ENCODE data around the gene RPS27L. TPM values are rescaled to one million over a fixed set of nuclear protein-coding genes. Genes with fewer than 3 reads are reported as not detected.

The RPS27L gene
- total and polyA plus RNA-seq, 12 donors, result 45.1 to 294 (median 197) TPM

DNA sequence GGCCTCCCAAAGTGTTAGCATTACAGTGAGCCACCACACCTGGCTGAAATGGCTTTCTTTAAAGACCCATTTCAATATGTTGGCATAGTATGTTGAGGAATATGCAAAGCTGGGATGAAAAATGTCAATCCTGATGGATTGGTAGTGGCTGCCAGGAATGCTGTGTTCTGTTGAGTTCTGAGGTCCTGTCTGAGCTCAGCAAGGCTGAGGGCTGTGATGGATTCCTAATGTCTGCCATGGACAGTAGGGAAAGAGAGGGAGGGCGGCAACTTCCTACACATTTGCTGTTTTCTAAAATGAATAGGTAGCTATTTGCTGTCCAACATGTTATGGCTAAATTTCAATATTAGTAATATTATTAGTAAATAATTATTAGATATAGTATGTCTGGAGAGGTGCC is 40.3 kb upstream of the RPS27L start:
- no peak for TF ChIP-seq POLR2A (IDR thresholded peaks at IDR 0.05)
- TF ChIP-seq, protein P1, sequence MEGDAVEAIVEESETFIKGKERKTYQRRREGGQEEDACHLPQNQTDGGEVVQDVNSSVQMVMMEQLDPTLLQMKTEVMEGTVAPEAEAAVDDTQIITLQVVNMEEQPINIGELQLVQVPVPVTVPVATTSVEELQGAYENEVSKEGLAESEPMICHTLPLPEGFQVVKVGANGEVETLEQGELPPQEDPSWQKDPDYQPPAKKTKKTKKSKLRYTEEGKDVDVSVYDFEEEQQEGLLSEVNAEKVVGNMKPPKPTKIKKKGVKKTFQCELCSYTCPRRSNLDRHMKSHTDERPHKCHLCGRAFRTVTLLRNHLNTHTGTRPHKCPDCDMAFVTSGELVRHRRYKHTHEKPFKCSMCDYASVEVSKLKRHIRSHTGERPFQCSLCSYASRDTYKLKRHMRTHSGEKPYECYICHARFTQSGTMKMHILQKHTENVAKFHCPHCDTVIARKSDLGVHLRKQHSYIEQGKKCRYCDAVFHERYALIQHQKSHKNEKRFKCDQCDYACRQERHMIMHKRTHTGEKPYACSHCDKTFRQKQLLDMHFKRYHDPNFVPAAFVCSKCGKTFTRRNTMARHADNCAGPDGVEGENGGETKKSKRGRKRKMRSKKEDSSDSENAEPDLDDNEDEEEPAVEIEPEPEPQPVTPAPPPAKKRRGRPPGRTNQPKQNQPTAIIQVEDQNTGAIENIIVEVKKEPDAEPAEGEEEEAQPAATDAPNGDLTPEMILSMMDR (IDR thresholded peaks at IDR 0.05), result no peak
- Histone ChIP-seq H3K9me3 (replicated peaks in 1 of 3) (no peaks in the 10 kb centered on the region), H3K4me3 (no peak overlapping the region), H3K36me3 (replicated peaks in 1 of 2) (no peaks in the 10 kb centered on the region), H3K27ac (no peak overlapping the region), H3K27me3 (no peaks in the 10 kb centered on the region), H3K4me1 (replicated peaks in 1 of 2) (peaks cover 6 to 72% of the 10 kb centered on the region in 2 donors)
- 89 to 97% (median 96%) methylated on average over 1 of the region's 1 CpG for WGBS, 4 donors
- intact Hi-C loops (cut with DNase I), result no loop called here
- no peak for DNase-seq

DNA sequence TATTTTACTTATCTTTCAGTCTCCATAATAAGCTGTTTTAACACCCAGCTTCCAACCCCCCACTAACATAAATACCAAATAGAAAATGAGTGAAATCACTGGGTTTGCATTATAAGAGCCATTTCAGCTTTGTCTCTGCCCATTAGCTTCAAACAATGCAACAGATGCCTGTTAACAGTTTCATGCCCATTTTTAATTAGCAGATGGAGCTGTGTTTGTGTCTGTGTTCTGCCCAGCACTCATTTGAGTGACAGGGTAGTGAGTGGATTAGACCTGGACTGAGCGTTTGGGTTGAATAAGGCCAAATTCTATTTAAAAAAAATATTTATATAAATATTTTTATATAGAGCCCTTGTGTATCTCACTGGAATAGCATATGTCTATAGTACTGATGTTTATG is 39.6 kb upstream of the RPS27L start:
- H3K27me3 ChIP-seq, result no peaks in the 10 kb centered on the region
- TF ChIP-seq POLR2A (IDR thresholded peaks at IDR 0.05), result no peak
- TF ChIP-seq, protein P1 (IDR thresholded peaks at IDR 0.05), result no peak

DNA sequence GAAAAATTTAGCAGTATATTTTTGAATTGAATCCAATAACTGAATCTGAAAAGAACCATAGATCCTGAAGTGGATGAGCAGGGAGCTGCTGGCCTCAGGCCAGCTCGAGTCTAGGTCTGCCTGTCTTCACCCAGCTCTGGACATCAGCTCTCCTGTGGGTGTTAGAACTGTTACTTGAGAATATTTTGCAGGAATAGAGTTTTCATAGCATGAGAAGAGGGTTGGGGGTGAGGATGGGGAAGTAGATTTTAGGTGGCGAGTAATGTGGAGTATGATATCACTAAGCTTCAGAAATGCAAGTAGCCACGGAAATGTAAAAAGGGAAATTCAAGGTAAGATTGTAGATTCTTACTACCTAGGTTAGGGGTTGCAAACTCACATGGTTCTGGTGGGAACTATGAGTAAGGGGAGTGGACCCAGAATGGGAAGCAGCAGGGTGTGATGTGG is 38.3 kb upstream of the RPS27L start:
- intact Hi-C loops (cut with DNase I), result no loop called here
- H3K4me3 ChIP-seq, result no peak overlapping the region
- no peak overlapping the region for H3K27ac ChIP-seq

More for the DNA sequence above, 39.6 kb upstream of the RPS27L start:
- intact Hi-C loops (cut with DNase I), result no loop called here
- no peaks in the 10 kb centered on the region for H3K9me3 ChIP-seq (replicated peaks in 1 of 3)
- WGBS, 4 donors, result 61 to 83% (median 77%) methylated on average over 1 of the region's 1 CpG
- no peak overlapping the region for H3K4me3 ChIP-seq
- peaks cover 6 to 74% of the 10 kb centered on the region in 2 donors for H3K4me1 ChIP-seq (replicated peaks in 1 of 2)
- no peak overlapping the region for H3K27ac ChIP-seq
- no peaks in the 10 kb centered on the region for H3K36me3 ChIP-seq (replicated peaks in 1 of 2)
- no peak for DNase-seq

DNA sequence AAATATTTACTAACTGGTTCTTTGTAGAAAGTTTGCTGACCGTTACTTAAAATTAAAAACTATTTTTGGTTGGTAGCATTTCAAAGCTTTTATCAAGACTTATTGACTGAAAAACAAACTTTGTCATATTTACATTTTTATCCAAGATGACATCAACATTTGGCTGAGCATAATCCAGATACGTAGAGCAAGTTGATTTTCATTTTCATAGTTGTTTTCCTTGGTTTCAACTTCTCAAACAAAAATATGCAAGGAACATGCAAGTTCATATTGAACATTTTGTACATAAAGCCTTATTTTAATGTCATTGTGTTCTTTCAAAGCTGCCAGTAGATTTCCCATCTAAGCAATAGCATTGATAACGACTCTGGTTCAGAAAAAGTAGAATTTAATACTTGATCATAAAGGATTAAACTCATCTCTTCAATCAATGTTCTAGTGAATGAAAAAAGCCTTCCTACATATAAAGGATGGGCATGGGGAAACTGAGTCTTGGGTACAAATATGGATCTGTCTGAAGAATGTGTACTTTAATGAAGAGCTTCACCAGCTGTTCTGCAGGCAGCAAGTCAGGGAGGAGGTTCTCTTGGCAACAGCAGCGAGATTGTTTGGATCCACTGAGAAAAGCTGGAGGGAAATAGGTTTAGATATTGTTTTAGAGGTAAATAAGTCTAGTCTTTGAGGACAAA is 37.7 kb upstream of the RPS27L start:
- no peak for DNase-seq
- Histone ChIP-seq H3K4me3 (no peak overlapping the region), H3K9me3 (replicated peaks in 1 of 3) (no peaks in the 10 kb centered on the region), H3K27me3 (no peaks in the 10 kb centered on the region), H3K27ac (peak overlapping the region in 1 of 5 donors; percentile 33), H3K4me1 (replicated peaks in 1 of 2) (peaks cover 6 to 82% of the 10 kb centered on the region in 2 donors), H3K36me3 (replicated peaks in 1 of 2) (no peaks in the 10 kb centered on the region)
- WGBS, 4 donors, result 64 to 77% (median 70%) methylated on average over 4 of the region's 4 CpGs
- TF ChIP-seq, protein P1 (IDR thresholded peaks at IDR 0.05), result no peak
- no peak for TF ChIP-seq POLR2A (IDR thresholded peaks at IDR 0.05)
- intact Hi-C loops (cut with DNase I), result no loop called here

More for the DNA sequence above, 38.3 kb upstream of the RPS27L start:
- no peaks in the 10 kb centered on the region for H3K36me3 ChIP-seq (replicated peaks in 1 of 2)
- H3K4me1 ChIP-seq (replicated peaks in 1 of 2), result peaks cover 6 to 83% of the 10 kb centered on the region in 2 donors
- no peaks in the 10 kb centered on the region for H3K9me3 ChIP-seq (replicated peaks in 1 of 3)
- peak in 1 of 7 donors; percentile 19 for DNase-seq
- TF ChIP-seq, protein P1 (IDR thresholded peaks at IDR 0.05), result no peak
- TF ChIP-seq POLR2A (IDR thresholded peaks at IDR 0.05), result no peak
- WGBS, 4 donors, result 66 to 81% (median 77%) methylated on average over 3 of the region's 3 CpGs
- H3K27me3 ChIP-seq, result no peaks in the 10 kb centered on the region

All from adrenal gland (tissue), 12 donors.